Smooth muscle cell (in vitro differentiated cells): ENCODE measurements around the gene TTC7B. TPM values are rescaled to one million over a fixed set of nuclear protein-coding genes. Genes with fewer than 3 reads are reported as not detected.

ENCODE experiments used
- DNase-seq: peaks from one replicate; lab custom pipeline; 2025; ENCODE audit not compliant: unreplicated experiment; lab: John Stamatoyannopoulos, UW
- H2AFZ ChIP-seq: fragments of 200-600 bp; sonication (generic); 2 replicates; pipeline ENCODE4 v1.6.0; 2016; ENCODE audit warnings: antibody characterized with exemption, low read depth, mild to moderate bottlenecking
- H3F3A ChIP-seq: fragments of 200-600 bp; sonication (generic); 2 replicates; pipeline ENCODE4 v1.6.0; 2017; ENCODE audit warnings: antibody characterized with exemption, low read depth
- H3K27ac ChIP-seq: fragments of 200-600 bp; sonication (generic); 2 replicates; pipeline ENCODE4 v1.5.1; 2016; ENCODE audit warnings: low read depth, mild to moderate bottlenecking
- H3K27me3 ChIP-seq: fragments of 200-600 bp; sonication (generic); 2 replicates; pipeline ENCODE4 v1.6.1; 2016; ENCODE audit warnings: low read depth, mild to moderate bottlenecking
- H3K36me3 ChIP-seq: fragments of 200-600 bp; sonication (generic); 2 replicates; pipeline ENCODE4 v1.5.1; 2016; ENCODE audit warnings: low read depth
- H3K4me1 ChIP-seq: fragments of 200-600 bp; sonication (generic); 2 replicates; pipeline ENCODE4 v1.5.1; 2016; ENCODE audit warnings: low read depth
- H3K4me2 ChIP-seq: fragments of 200-600 bp; sonication (generic); 2 replicates; pipeline ENCODE4 v1.6.0; 2016; ENCODE audit warnings: mild to moderate bottlenecking
- H3K4me3 ChIP-seq: fragments of 200-600 bp; sonication (generic); 2 replicates; pipeline ENCODE4 v1.5.1; 2016; ENCODE audit warnings: mild to moderate bottlenecking
- H3K79me2 ChIP-seq: fragments of 200-600 bp; sonication (generic); 2 replicates; pipeline ENCODE4 v1.6.0; 2016; ENCODE audit warnings: low read depth, mild to moderate bottlenecking
- H3K9ac ChIP-seq: fragments of 200-600 bp; sonication (generic); 2 replicates; pipeline ENCODE4 v1.6.0; 2016; ENCODE audit warnings: low read depth
- H3K9me3 ChIP-seq: fragments of 200-600 bp; sonication (generic); replicated peaks from 2 replicates; pipeline ENCODE4 v1.5.1; 2016; ENCODE audit warnings: low read depth
- H4K20me1 ChIP-seq: fragments of 200-600 bp; sonication (generic); 2 replicates; pipeline ENCODE4 v1.6.0; 2016; ENCODE audit warnings: low read depth
- CTCF ChIP-seq: fragments of 200-600 bp; sonication (generic); IDR thresholded peaks from 2 replicates; pipeline ENCODE4 v1.5.1; 2017; ENCODE audit warnings: borderline replicate concordance, mild to moderate bottlenecking, antibody characterized with exemption; ENCODE audit not compliant: insufficient read depth, poor library complexity, severe bottlenecking
- WGBS: methylation state at CpG from one replicate; pipeline ENCODE4 v1.1.7; 2016; ENCODE audit warnings: low lambda C conversion rate; 5-methylcytosine and 5-hydroxymethylcytosine counted together
- polyA plus RNA-seq: library from polyadenylated mRNA; unstranded; fragments of >200 nt; fragmentation: Nextera tagmentation; extraction: Ambion mirVana; gene quantifications from 2 replicates; pipeline ENCODE4 v1.2.1, GENCODE V29; 2016
- total RNA-seq: library from RNA; depleted of rRNA; stranded (reverse); fragments of >200 nt; gene quantifications from 2 replicates; pipeline ENCODE4 v1.2.3, GENCODE V29; 2014

TTC7B gene
- total and polyA plus RNA-seq, 2 experiments from 2014 or later, result 22.1 to 54.1 TPM

- no peak for DNase-seq
- Histone ChIP-seq H3F3A (peaks cover 7% of the 10 kb centered on the region), H3K9me3 (no peaks in the 10 kb centered on the region), H3K36me3 (no peaks in the 10 kb centered on the region), H3K4me2 (no peak overlapping the region), H3K27ac (no peak overlapping the region), H3K4me3 (no peak overlapping the region), H3K79me2 (no peaks in the 10 kb centered on the region), H4K20me1 (peaks cover 4% of the 10 kb centered on the region), H3K4me1 (no peaks in the 10 kb centered on the region), H3K9ac (no peak overlapping the region), H2AFZ (no peak overlapping the region), H3K27me3 (no peaks in the 10 kb centered on the region)
- 90% methylated on average over 13 of the region's 13 CpGs for WGBS
- no peak for TF ChIP-seq CTCF
Observed at GRCh38 chr14:90574188-90575131, 241.8 kb downstream of the TTC7B start.

- no peak overlapping the region for H3K27ac ChIP-seq
- H3K9me3 ChIP-seq, result no peaks in the 10 kb centered on the region
- H3K4me2 ChIP-seq, result no peak overlapping the region
- H3K9ac ChIP-seq, result no peak overlapping the region
- H3K27me3 ChIP-seq, result no peaks in the 10 kb centered on the region
- H2AFZ ChIP-seq, result no peak overlapping the region
- H4K20me1 ChIP-seq, result peaks cover 7% of the 10 kb centered on the region
- peaks cover 10% of the 10 kb centered on the region for H3F3A ChIP-seq
- no peaks in the 10 kb centered on the region for H3K79me2 ChIP-seq
- no peaks in the 10 kb centered on the region for H3K36me3 ChIP-seq
- DNase-seq, result no peak
- no peak for TF ChIP-seq CTCF
- peaks cover 5% of the 10 kb centered on the region for H3K4me1 ChIP-seq
- WGBS, result 97% methylated on average over 12 of the region's 29 CpGs
- H3K4me3 ChIP-seq, result no peak overlapping the region
Observed at GRCh38 chr14:90573385-90574105, 242.7 kb downstream of the TTC7B start.

GRCh38 chr14:90572441-90573150, 243.6 kb downstream of the TTC7B start:
- no peaks in the 10 kb centered on the region for H3K27me3 ChIP-seq
- H3K36me3 ChIP-seq, result no peaks in the 10 kb centered on the region
- TF ChIP-seq CTCF, result no peak
- peaks cover 7% of the 10 kb centered on the region for H4K20me1 ChIP-seq
- no peak for DNase-seq
- no peaks in the 10 kb centered on the region for H3K79me2 ChIP-seq
- H2AFZ ChIP-seq, result no peak overlapping the region
- peaks cover 14% of the 10 kb centered on the region for H3F3A ChIP-seq
- no peak overlapping the region for H3K4me2 ChIP-seq
- H3K27ac ChIP-seq, result no peak overlapping the region
- H3K4me3 ChIP-seq, result no peak overlapping the region
- H3K9ac ChIP-seq, result no peak overlapping the region
- 98% methylated on average over 11 of the region's 11 CpGs for WGBS
- H3K4me1 ChIP-seq, result peaks cover 13% of the 10 kb centered on the region
- no peaks in the 10 kb centered on the region for H3K9me3 ChIP-seq
